GM19035 (cell line): ENCODE results near the gene ADCY5.

Experiments used
- ATAC-seq: cut with Tn5 transposase; IDR thresholded peaks from one replicate; pipeline ENCODE4 v1.9.1; 2021; ENCODE audit not compliant: unreplicated experiment

Gene ADCY5

DNA sequence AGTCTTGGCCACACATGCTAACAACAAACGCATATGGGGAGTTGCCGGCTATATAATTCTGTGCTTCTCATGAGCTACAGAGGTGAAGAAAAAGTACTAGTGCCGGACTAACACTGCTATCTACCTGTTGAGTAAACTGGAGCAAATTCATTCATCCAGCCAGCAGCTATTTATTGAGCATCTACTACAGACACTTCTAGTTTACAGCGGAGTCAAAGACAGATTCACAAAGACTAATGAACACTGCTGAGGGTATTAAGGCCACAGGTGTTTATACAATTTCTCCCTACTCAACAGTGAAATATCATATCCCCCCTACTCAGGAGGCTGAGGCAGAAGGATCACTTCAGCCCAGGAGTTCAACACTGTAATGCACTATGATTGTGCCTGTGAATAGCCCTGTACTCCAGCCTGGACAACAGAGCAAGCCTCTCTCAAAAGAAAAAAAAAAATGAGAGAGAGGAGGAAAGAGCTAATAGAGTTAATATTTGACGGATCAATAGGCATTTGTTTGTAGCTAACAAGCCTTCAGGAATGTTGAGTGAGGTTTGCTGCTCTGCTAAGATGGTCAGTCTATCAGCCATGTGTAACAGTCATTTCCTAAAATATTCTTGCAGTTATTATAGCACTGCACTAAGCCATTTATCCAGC, 17.8 kb downstream of the ADCY5 start:
- no peak for ATAC-seq

DNA sequence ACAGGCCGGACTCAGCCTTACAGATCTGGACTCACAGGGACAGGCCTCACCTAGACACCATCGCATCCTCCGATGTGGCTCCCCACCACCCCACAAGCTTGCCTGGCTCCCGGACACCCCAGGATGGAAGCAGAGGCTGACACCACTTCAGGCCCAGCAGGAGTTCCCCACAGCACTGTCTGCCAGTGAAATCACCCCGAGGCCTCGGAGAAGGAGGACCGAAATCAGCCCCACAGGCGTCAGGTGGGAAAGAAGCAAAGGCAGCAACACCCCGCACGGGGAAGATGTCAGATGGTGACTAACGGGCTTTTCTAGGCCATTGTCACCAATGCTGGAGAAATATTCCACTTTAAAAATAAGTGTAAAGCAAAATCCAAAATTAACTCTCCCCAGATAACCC, 18.6 kb downstream of the ADCY5 start:
- ATAC-seq = no peak

DNA sequence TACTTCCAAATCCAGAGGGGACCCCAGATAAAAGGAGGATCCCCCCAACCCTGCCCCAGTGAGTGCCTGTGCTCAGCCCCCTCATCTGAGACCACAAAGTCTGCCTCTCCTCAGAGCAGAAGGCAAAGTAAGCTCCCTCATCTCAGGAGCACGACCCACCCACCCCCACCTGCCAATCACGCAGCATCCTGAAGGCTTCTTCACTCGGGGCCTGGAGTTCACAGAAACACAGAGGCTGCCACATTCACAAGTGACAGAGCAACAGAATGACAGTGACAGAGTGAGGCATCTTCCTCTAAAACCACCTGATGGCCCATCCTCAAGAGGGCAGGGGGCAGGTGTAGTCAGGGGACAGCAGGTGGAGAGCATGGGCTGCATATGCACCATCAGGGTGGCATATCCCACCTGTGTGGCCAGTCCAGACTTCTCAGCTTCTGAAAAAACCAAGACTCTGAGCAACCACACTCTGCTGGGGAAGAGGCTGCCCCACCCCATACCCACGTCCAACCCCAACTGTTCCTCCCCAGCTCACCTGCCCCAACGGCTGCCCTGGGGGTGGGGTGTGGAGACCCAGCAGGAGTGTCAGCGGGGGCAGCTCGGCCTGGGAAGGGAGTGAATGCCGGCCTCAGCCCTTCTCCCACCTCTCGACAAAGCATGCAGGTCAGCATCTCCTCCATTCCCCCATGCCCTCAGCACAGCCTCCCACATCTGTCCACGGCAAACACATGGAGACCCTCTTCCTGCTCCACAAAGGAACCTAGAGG, 19.3 kb downstream of the ADCY5 start:
- no peak for ATAC-seq

DNA sequence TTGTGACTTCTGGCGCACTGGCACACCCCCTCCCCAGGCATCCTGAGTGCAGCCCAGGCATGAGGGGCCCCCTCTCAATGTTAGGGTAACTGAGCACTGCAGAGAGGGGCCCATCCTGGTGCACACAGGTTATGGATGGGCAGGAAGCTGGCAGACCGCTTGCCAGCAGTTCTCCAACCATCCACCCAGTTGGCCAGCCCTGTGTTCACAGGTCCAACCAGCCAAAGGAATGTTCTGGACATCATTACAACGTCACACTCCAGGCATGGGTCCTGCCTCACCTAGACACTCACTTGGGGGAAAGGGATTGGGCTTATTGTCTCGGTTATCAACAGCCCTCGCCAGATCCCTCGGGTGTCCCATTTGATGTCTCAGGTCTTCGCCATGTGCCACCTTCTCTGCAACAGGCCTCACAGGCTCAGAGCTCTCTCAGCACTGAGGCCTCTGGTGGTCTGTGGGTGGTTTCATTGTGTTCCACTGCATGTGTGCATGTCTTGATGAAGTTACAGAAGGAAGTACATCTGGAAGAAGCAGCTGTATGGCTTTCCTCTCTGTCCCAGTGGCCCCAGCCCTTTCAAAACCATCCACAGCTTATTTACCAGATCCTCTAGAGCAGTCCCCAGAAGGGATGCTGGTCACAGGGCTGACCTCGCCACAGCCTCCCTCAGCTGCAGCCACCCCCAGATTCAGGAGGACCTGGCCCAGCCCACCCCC, 23.7 kb downstream of the ADCY5 start:
- ATAC-seq = no peak

DNA sequence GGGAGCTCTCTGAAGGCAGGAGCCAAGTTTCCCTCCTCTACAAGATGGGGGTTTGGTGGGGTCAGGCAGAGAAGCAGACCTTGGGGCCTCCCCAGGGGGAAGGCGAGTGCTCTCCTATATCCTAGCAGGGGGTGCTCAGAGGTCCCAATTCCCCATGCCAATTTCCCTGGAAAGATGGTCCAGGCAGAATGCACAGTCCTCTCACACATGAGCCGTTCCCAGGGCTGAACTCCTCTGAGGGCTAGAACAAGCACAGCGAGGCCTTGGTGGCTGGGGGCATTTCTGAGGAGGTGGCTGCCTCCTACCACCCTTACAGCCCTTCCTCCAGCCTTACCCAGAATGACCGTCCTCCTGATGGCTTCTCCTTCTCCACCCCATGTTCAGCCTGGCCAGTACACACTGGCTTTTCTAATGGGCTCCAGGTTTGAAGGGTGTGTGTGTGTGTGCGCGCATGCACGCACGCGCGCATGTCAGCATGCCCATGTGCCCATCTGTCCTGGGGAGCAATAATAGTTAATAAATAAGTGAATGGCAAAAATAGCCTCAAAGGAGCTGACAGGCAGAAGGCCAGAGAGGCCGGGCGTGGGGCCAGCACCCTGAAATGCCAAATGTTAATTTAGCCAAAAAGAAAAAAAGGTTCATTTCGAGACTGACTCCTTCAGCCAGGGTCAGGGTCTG, 24.4 kb downstream of the ADCY5 start:
- no peak for ATAC-seq

DNA sequence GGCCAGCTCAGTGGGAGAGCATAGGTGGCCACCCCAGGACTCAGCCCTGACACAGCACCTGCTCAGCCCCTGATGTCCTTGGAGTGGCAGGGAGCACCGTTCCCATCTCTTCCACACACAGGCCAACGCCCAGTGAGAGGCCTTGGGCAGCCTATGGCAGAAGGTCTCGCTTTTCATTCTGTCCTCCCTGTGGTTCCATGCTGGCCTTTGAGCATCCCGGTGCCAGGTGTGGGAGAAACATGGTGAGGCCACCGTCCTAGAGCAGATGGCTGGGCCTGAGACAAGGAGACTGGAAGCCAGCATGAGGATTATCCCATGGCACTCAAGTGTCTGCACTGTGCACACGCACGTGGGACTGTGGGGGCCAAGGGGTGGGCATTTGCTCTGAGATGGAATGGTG, 25.1 kb downstream of the ADCY5 start:
- ATAC-seq = no peak

DNA sequence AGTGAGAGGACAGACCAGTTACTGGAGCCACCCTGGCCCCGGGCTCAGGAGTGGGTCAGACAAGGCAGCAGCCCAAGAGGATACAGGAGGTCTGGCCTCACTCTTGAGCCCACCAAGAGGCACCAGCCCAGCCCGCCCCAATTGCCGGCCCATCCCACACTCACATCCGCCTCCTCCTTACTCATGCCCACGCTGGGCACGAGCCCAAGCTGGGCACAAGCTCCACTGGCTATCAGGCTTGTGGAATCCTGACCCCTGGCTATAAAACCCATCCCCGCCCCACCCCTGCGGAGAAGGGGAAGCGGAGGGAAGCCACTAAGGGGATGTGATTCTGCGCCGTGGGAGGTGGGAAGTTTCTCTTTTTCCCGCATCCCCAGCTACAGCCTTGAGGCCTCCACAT, 25.9 kb downstream of the ADCY5 start:
- ATAC-seq = no peak

DNA sequence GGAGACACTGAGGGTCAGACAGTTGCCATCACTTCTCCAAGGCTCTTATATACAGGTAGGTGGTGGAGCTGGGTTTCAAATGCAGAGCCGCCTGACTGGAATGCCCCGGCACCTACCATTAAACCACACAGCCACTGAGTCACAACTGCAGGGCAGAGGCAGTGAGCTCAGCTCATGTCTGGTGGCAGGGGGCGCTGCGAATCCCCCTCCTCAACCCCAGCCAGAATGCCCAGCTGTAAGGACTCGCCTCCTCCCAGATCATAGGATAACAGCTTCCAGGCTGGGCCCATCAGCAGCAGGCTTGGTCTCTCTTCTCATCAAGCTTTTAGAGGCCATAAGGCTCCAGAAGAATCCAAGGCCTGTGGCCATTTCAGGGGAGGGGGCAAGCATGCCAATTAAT, 26.4 kb downstream of the ADCY5 start:
- no peak for ATAC-seq

DNA sequence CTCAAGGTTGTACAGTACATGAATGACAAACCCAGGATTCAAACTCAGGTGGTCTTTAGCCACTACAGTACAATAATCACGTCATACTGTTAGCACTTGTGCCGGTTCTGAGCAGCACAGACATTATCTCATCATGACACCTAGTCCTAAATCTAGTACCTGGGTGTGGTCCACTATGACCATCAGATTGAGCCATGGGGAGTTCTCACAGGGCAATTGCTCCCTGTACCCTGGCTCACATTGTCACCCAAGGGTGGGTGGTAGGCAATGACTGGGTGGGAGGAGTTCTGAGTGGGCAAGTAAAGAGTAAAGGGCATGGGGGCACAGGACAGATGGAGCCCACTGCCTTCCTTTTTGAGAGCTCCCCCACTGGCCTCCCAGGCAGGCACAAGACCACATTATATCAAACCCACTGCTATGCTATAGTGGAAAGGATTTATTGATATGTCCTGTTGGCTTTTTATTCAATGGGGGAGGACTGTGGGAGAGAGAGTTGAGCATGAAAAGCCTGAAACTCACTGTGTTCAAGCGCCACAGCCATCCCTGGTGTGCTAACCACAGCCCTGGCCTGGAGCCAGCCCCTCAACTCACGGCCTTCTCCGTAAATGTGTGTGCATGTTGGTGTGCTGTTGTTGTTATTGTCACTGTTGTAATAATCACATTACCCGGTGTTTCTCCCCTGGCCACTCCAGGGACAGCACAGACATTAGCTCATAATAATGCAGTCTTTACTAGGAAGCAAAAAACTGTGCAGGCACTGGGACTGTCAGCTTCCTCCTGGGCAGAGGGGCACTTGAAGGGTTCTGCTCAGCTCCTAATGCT, 27.3 kb downstream of the ADCY5 start:
- ATAC-seq = no peak

DNA sequence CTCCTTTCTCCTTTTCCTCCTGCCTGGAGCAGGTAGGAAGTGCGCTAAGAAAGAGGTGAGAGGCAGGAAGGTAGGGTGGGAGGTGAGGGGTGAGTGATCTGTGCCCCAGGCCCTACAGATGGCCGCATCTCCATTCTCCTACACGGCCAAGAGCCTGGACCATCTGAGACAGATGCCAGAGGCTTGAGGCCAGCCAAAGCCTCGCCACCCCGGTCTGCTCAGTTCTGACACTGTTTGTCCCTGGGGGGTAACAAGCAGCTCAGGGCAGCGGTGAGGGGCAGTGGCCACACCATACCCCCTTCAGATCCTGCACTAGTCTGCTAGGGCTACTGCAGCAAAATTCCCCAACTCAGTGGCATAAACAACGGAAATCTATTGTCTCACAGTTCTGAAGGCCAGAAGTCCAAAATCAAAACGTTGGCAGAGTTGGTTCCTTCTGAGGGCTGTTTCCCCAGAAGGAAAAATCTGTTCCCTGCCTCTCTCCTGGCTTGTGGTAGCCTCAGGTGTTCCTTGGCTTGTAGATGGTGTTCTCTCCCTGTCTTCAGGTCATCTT, 28.4 kb downstream of the ADCY5 start:
- no peak for ATAC-seq

DNA sequence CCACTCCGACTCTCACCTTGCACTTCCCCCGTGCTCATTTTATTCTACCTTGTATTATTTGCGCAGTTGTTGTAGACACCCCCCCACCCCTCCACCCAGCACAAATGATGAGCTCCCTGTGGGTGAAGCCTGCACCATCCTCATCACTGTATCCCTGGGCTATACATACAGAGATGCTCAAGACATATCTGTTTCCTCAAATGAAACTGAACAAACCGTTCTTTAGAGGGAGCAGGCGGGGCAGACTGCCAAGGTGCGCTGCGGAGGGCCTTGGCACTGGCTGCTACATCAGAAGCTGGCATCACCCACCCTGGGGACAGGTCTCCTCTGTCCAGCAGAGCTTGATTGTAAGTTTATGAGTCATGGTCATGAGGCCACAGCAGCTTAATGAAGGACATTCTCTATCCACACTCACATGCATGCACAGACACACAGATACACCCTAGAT, 29.0 kb downstream of the ADCY5 start:
- no peak for ATAC-seq

DNA sequence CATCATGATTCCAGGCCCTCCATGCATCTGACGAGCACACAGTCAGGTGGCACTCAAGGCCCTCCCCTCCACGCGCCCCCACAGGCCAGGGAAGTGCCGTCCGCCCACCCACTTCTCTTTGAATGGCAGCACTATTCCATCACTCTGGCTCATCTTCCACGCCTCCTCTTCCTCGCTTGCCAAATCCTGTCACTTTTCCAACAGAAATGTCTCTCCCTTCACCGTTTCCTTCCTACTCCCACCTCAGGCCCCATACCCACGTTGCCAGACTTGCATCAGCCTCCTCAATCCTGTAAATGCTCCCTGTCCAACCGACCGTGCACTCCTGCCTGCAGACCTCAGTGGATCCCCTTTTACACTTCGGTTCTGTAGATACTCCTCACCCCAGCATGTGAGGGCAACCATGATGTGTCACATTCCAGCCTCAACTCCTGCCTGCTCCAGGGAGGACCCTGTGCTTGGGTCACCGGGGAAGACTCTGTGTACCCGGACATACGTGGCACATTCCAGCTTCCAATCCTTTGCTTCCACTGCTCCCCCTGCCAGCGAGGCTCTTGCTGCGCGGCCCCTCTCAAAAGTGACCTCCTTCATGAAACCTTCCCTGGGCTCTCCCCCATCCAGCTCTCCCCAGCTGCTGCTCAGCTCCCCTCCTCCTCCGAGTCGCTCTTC, 29.6 kb downstream of the ADCY5 start:
- ATAC-seq = no peak

DNA sequence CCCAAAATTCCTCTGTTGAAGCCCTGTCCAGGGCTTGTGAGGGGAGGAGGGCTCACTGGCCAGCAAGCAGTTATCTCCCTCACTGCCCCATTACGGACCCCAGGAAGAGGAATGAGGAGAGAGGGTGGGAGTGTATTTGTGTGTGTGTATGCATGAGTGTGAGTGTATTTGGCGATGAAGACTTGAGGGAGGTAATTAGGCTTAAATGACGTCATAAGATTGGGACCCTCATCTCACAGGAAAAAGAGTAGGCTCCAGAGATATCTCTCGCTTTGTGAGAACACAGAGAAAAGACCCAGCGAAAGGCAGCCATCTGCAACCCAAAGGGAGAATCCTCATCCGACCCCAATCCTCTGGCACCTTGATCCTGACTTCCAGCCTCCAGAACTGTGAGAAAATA, 32.2 kb downstream of the ADCY5 start:
- ATAC-seq = no peak

DNA sequence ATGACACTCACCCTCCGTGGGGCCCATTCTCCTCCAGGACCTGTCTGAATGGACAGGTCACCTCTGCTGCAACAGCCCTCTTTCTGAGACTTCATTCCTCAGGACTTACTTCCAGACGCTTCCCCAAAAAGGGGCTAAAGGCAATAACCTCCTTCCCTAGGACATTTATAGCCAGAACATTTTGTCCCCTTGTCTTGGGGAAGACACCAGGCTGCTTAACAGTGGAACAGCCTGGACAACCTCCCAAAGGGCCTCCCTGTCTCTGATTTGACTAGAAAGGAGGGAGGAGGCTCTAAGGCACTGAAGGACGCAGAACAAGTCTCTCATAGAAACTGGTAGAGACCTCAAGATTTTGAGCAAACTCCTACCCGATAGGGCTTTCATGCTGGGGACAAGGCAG, 32.7 kb downstream of the ADCY5 start:
- no peak for ATAC-seq

DNA sequence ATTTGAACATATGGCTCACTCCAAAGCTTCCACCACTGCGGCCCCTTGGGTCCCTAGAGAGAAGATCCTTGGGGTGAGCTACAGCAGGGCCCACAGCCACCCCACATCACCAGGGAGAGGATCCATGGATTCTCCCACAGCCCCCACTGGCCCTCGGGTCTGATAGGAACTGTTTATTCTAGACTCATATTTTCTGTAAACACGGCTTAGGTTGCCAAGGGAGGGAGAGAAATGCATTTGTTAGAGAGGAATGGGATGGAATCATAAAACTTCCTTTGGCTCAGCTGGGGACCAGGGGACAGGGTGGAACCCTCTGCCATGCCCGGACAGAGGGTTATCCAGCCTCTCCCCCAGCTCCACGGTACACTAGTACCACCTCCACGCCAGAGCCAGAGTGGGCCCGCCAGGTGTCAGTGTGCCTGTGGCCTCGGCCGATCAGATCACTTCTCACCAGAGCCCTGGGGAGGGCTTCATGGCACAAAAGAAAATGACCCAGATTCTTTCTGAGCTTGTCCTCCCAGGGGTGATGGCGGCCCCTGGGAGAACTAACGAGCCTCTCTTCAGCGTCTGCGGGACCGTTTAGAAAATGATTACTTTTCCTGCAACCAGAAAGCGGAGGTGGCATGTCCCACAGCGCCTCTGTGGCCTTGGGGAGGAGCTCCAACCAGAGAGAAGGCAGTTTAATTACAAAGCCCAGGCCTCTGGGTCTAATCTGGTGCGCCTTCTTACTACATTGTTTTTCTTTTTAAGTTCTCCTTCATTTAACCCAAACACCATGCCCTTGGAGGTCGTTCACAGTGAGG, 33.7 kb downstream of the ADCY5 start:
- no peak for ATAC-seq

DNA sequence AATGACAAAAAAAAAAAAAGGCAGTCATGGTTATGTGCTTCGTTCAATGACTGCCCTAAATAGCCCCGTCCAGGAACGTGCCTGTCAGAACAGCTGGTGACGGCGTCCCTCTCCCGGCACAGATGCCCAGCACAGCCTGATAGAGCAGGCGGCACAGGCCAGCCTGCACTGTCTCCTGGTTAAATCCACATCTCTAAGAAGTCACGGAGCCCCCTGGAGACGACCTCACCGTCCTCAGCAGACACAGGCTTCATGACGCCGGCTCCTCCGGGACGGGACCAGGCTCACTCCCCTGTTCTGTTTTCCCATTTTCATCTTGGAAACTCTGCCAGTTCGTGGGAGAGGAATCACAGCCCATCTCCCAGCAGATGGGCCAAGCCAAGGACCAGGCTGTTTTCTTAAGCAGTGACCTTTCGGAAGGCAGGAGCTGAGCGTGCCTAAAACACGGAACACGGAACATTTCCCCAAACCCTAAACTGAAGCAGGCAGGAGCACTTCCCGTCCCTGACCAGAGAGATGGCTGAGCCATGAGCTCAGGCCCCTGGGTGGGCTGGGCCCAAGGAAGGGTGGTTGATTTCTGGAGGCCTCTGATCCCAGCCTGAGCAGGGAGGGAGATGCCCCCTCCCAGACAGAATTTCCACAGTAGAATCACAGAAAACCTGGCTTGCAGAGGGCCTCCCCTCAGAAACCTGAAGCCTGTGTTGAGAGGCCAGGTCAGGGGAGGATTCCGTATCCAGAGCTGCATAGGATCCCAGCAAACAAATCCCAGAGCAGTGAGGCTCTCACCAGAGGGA, 35.9 kb downstream of the ADCY5 start:
- no peak for ATAC-seq

DNA sequence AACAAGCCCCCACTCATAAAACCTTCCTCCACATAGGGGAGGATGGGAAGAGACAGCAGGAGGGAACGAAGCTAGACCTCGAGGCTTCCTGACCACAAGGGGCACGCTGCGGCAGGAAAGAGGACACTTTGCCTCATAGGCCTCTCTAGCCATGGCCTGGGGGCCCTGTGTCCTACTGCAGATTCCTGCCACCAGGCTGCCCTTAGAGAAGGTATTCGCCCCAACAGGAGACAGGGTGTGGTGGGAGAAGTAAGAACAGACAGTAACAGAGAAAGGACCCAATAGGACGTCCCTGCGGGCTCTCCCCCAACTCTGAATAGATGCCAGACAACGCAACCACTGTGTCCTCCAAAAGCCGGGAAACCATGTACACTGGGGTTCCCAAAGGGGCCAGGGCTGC, 36.8 kb downstream of the ADCY5 start:
- ATAC-seq = no peak

DNA sequence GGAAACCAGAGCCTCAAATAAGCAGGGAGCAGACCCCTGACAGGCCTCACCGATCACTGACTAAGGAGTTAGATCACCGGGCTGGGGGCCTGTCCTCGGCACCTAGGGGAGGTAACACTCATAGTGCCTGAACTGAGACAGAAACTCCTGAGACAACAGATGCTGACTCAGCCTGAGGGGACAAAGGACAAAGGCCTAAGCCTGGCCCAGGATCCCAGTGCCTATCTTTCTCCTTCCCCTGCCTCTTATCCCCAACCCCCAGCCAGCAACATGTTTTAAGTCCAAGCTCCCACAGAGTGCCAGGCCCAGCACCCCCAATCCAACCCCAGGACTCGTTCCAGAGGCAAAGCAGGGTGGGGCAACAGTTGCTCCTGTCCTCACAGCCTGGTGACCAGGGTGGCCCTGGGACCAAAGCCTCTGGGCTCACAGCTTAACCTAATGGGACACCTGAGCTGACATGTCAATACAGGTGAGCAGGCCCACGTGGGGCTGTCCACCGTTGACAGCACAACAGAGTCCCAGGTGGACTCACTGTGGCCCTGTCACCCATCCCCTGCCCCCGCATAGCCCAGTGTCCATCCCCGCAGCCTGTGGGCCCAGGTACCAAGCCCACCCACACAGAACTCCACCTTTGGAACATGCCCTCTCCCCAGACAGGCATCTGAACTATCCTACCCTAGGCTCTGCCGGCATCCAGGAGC, 37.4 kb downstream of the ADCY5 start:
- ATAC-seq = no peak
